ENCODE results near the gene STOML1. TPM values are rescaled to one million over a fixed set of nuclear protein-coding genes. Genes with fewer than 3 reads are reported as not detected.

STOML1 gene
- polyA plus RNA-seq, 1 donor from 2014 or later = 49.5 TPM

DNA sequence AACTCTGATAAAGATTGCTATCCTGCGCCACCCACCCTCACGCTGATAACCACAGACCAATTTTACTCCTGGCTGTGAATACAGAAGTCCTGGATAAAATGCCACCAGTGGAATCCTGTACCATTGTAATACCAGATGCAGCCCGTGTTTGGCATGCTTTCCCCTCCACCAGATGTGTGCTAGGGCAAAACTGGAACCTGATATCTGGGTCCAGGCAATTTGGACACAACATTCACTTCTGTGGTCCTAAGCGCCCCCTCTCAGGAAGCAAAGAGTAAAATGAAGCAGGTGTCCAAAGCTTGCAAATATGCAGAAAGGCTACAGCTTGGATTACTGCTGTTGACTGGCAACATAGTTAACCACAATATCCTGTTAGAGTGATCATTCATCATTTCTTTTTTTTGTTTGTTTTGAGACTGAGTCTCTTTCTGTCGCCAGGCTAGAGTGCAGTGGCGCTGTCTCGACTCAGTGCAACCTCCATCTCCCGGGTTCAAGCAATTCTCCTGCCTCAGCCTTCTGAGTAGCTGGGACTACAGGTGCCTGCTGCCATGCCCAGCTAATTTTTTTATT is 33.0 kb downstream of the STOML1 start:
- Histone ChIP-seq H3K79me2 (replicated peaks; ENCODE audit: insufficient read depth, low read length) (no peaks in the 10 kb centered on the region), H3K9me2 (ENCODE audit: insufficient read depth, low read length) (no peaks in the 10 kb centered on the region), H3K4me3 (ENCODE audit: low read length) (no peak overlapping the region), H3K4me2 (ENCODE audit: low read length) (no peak overlapping the region), H3K9ac (ENCODE audit: low read length) (no peak overlapping the region), H3F3A (ENCODE audit: insufficient read depth, low read length, poor library complexity, severe bottlenecking) (no peaks in the 10 kb centered on the region), H3K9me3 (ENCODE audit: low read length) (no peaks in the 10 kb centered on the region), H3K27ac (ENCODE audit: low read length) (no peak overlapping the region), H2AFZ (ENCODE audit: low read depth, low read length) (no peak overlapping the region), H3K27me3 (ENCODE audit: insufficient read depth, low read depth, low read length) (no peaks in the 10 kb centered on the region), H4K20me1 (ENCODE audit: insufficient read depth) (no peaks in the 10 kb centered on the region), H3K36me3 (ENCODE audit: insufficient read depth, low read length) (no peaks in the 10 kb centered on the region)
- TF ChIP-seq EP300 (conservative IDR thresholded peaks at IDR 0.05; ENCODE audit: poor library complexity, severe bottlenecking) (no peak), TAF1 (IDR thresholded peaks at IDR 0.05; ENCODE audit: low read depth) (no peak), EZH2 (IDR thresholded peaks at IDR 0.05; ENCODE audit: borderline replicate concordance, insufficient read depth, low read length, poor library complexity, severe bottlenecking) (no peak), RAD21 (conservative IDR thresholded peaks at IDR 0.05) (no peak), MXI1 (conservative IDR thresholded peaks at IDR 0.05; ENCODE audit: poor library complexity, severe bottlenecking) (no peak), POLR2AphosphoS5 (IDR thresholded peaks at IDR 0.05) (no peak), SMC3 (conservative IDR thresholded peaks at IDR 0.05; ENCODE audit: poor library complexity) (no peak)
- TF ChIP-seq, protein P1, sequence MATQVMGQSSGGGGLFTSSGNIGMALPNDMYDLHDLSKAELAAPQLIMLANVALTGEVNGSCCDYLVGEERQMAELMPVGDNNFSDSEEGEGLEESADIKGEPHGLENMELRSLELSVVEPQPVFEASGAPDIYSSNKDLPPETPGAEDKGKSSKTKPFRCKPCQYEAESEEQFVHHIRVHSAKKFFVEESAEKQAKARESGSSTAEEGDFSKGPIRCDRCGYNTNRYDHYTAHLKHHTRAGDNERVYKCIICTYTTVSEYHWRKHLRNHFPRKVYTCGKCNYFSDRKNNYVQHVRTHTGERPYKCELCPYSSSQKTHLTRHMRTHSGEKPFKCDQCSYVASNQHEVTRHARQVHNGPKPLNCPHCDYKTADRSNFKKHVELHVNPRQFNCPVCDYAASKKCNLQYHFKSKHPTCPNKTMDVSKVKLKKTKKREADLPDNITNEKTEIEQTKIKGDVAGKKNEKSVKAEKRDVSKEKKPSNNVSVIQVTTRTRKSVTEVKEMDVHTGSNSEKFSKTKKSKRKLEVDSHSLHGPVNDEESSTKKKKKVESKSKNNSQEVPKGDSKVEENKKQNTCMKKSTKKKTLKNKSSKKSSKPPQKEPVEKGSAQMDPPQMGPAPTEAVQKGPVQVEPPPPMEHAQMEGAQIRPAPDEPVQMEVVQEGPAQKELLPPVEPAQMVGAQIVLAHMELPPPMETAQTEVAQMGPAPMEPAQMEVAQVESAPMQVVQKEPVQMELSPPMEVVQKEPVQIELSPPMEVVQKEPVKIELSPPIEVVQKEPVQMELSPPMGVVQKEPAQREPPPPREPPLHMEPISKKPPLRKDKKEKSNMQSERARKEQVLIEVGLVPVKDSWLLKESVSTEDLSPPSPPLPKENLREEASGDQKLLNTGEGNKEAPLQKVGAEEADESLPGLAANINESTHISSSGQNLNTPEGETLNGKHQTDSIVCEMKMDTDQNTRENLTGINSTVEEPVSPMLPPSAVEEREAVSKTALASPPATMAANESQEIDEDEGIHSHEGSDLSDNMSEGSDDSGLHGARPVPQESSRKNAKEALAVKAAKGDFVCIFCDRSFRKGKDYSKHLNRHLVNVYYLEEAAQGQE (IDR thresholded peaks at IDR 0.05; ENCODE audit: borderline replicate concordance) = no peak
- TF ChIP-seq, protein P2, sequence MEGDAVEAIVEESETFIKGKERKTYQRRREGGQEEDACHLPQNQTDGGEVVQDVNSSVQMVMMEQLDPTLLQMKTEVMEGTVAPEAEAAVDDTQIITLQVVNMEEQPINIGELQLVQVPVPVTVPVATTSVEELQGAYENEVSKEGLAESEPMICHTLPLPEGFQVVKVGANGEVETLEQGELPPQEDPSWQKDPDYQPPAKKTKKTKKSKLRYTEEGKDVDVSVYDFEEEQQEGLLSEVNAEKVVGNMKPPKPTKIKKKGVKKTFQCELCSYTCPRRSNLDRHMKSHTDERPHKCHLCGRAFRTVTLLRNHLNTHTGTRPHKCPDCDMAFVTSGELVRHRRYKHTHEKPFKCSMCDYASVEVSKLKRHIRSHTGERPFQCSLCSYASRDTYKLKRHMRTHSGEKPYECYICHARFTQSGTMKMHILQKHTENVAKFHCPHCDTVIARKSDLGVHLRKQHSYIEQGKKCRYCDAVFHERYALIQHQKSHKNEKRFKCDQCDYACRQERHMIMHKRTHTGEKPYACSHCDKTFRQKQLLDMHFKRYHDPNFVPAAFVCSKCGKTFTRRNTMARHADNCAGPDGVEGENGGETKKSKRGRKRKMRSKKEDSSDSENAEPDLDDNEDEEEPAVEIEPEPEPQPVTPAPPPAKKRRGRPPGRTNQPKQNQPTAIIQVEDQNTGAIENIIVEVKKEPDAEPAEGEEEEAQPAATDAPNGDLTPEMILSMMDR (IDR thresholded peaks at IDR 0.05; ENCODE audit: poor library complexity, severe bottlenecking) = no peak

DNA sequence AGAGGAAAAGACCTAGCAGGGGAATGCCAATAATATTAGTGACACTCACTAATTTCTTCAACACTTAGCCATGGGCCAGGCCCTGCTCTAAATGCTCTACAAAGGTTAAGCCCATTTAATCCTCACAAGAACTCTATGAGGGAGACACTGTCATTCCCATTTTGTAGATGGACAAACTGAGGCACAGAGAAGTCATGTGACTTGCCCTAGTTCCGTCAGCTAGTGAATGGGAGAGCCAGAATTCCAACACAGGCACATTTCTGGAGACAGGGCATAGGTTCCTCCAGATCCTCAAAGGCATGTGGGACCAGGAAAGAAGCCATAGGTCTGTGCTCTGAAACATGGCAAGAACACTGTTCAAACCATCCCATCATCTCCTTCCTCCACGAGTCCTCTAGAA is 34.3 kb downstream of the STOML1 start:
- H3K9me3 ChIP-seq (ENCODE audit: low read length) = no peaks in the 10 kb centered on the region
- no peak overlapping the region for H3K4me2 ChIP-seq (ENCODE audit: low read length)
- TF ChIP-seq SMC3 (conservative IDR thresholded peaks at IDR 0.05; ENCODE audit: poor library complexity) (no peak), POLR2AphosphoS5 (IDR thresholded peaks at IDR 0.05) (no peak), TAF1 (IDR thresholded peaks at IDR 0.05; ENCODE audit: low read depth) (no peak), MXI1 (conservative IDR thresholded peaks at IDR 0.05; ENCODE audit: poor library complexity, severe bottlenecking) (no peak), EZH2 (IDR thresholded peaks at IDR 0.05; ENCODE audit: borderline replicate concordance, insufficient read depth, low read length, poor library complexity, severe bottlenecking) (no peak), RAD21 (conservative IDR thresholded peaks at IDR 0.05) (no peak), EP300 (conservative IDR thresholded peaks at IDR 0.05; ENCODE audit: poor library complexity, severe bottlenecking) (no peak)
- TF ChIP-seq, protein P1 (IDR thresholded peaks at IDR 0.05; ENCODE audit: borderline replicate concordance) = no peak
- TF ChIP-seq, protein P2 (IDR thresholded peaks at IDR 0.05; ENCODE audit: poor library complexity, severe bottlenecking) = no peak
- H2AFZ ChIP-seq (ENCODE audit: low read depth, low read length) = no peak overlapping the region
- H3F3A ChIP-seq (ENCODE audit: insufficient read depth, low read length, poor library complexity, severe bottlenecking) = no peaks in the 10 kb centered on the region
- no peak overlapping the region for H3K9ac ChIP-seq (ENCODE audit: low read length)
- H3K4me3 ChIP-seq (ENCODE audit: low read length) = no peak overlapping the region
- H3K79me2 ChIP-seq (replicated peaks; ENCODE audit: insufficient read depth, low read length) = no peaks in the 10 kb centered on the region
- no peaks in the 10 kb centered on the region for H3K36me3 ChIP-seq (ENCODE audit: insufficient read depth, low read length)
- H3K27ac ChIP-seq (ENCODE audit: low read length) = no peak overlapping the region
- H4K20me1 ChIP-seq (ENCODE audit: insufficient read depth) = no peaks in the 10 kb centered on the region
- H3K9me2 ChIP-seq (ENCODE audit: insufficient read depth, low read length) = no peaks in the 10 kb centered on the region
- H3K27me3 ChIP-seq (ENCODE audit: insufficient read depth, low read depth, low read length) = no peaks in the 10 kb centered on the region

Data from neural cell (in vitro differentiated cells).